ENCODE data around the gene NR5A1.

DNA sequence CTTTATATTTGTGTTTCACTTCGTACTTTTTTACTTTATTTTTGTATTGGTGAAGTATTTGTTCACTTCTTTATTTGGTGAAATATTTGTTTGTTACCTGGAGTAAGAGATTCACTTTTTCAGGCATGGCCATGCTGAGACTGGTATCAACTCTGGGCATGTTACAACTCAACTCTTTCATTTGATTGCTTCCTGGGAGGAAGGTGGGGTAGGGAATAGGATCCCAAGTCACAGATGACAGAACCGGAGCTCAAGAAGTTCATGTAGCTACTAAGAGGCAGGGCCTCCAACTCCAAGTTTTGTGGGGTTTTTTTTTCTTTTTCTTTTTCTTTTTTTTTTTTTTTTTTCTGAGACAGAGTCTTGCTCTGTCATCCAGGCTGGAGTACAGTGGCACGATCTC lies 63.0 kb downstream of the NR5A1 start:
- TF ChIP-seq, protein P1, sequence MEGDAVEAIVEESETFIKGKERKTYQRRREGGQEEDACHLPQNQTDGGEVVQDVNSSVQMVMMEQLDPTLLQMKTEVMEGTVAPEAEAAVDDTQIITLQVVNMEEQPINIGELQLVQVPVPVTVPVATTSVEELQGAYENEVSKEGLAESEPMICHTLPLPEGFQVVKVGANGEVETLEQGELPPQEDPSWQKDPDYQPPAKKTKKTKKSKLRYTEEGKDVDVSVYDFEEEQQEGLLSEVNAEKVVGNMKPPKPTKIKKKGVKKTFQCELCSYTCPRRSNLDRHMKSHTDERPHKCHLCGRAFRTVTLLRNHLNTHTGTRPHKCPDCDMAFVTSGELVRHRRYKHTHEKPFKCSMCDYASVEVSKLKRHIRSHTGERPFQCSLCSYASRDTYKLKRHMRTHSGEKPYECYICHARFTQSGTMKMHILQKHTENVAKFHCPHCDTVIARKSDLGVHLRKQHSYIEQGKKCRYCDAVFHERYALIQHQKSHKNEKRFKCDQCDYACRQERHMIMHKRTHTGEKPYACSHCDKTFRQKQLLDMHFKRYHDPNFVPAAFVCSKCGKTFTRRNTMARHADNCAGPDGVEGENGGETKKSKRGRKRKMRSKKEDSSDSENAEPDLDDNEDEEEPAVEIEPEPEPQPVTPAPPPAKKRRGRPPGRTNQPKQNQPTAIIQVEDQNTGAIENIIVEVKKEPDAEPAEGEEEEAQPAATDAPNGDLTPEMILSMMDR (IDR thresholded peaks at IDR 0.05; ENCODE audit: low read depth, low read length, poor library complexity, severe bottlenecking), result no peak
- no peak for TF ChIP-seq EZH2phosphoT487 (IDR thresholded peaks at IDR 0.05; ENCODE audit: borderline replicate concordance, low read length)

All from DOHH2 (cell line).